Hepatic stellate cell (primary cell): Measurements from ENCODE around the gene MMAB.

Source experiments
- DNase-seq: peaks from one replicate; pipeline ENCODE4 v3.0.0; 2011; ENCODE audit warnings: low spot score

Gene MMAB

DNA sequence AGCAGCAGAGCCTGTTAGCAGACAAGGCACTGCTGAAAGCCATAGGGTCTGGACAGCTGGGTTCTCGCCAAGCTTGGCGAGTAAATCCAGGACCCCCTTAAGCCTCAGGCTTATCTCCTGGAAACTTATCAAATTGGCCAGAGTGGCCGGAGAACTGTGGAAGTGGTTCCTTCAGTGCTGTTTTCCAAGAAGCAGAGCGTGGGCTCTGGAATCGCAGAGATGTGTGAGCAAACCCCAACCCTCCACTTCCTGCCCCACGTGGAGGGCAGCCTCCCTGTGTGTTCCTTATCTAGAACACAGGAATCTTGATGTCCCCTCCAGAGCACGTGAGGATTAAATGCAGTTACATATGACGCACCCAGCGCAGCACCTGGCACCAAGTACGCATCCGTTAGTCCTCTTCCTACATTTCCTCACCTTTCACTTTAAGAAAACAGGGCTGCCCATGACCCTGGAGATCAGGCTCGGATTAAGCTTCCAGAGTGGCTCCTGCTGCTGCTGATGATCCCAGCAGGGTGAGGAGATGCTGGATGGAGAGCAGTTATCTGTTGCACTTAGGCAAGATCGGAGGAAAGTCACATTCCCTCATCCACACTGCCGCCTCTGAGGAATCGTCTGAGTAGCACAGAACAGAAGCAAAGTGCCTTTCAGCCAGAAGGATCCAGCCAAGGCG, 35.0 kb downstream of the MMAB start:
- DNase-seq = no peak

GRCh38 chr12:109537136-109537535, 36.2 kb downstream of the MMAB start:
- DNase-seq = no peak

- no peak for DNase-seq
These were observed 37.4 kb downstream of the MMAB start for GRCh38 chr12:109535863-109536250.

- no peak for DNase-seq
These were observed 38.0 kb downstream of the MMAB start for GRCh38 chr12:109535231-109535862.

- DNase-seq = no peak
These were observed 38.8 kb downstream of the MMAB start for GRCh38 chr12:109534456-109534855.

GRCh38 chr12:109533487-109533740, 39.9 kb downstream of the MMAB start:
- no peak for DNase-seq

DNA sequence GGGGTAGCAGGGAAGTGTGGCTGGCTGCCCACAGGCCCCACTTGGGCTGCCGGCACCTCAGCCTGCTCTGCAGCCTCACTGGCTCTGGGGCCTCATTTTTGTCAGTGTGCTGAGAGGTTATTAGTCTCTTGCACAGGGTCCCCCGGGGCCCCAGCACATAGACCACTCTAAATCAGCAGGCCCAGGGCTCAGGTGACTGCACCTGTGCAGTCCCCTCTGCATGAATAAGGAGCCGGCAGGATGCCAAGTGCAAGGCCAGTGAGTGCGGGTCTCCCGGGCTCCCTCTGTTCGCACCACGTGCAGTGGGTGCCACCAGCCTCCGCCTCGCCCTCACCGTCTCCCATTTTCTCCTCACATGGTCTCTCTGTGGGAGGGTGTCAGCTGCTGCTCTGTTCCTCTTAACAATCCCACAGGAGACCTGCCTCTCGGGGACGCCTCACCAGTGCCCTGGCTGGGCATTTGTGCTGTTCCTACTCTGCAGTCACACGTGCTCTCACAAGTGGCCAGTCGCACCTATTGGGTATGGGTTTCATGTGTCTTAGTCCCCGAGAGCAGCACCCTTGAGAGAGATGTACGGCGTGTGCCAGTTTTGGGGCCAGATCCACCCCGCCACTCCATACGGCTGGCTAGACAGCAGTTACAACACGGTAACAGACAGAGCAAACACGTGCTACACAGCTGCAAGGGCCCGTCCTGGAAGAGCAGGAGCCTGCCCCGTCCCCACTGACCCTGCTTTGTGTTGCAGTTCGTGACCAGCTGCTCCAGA, 40.4 kb downstream of the MMAB start:
- no peak for DNase-seq

GRCh38 chr12:109531411-109531810, 41.9 kb downstream of the MMAB start:
- DNase-seq = peak; percentile 32

DNA sequence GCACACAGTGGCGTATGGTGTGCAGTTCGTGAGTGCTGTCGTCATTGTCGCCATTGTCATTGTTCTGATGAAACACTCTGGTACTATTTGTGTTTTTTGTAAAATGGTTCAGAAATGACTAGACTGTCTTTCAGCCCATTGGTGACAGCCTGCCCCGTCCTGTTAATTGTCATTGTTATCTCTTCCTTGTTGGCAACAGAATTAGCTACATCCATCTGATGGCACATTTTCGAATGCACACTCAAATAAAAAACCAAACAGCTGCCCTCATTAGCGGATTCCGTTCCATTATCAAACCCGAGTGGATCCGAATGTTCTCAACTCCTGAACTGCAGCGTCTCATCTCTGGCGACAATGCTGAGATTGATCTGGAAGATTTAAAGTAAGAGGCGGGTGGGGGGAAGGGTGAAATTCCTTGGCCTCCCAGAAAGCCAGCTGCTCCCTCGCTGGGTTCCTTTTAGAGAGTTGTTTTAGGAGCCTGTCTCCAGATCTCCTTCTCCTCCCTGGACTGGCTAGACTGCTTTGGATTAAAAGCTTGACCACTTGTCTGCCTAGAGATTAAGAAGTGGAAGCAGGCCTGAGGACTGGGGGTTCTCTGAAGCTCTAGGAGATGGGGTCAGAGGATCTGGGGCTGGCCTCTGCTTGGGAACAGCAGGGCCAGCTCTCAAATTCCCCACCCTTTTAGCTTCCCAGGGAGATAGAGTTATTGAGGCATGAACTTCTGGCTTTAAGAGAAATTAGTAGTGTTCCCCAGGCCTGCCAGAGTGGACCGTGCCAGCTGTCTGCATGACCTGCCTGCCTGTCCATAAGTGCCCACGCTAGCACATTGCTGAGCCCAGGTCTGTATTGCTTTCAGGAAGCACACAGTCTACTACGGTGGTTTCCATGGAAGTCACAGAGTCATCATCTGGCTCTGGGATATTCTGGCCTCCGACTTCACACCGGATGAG, 43.3 kb downstream of the MMAB start:
- no peak for DNase-seq

- no peak for DNase-seq
These were observed 45.7 kb downstream of the MMAB start for GRCh38 chr12:109527489-109528123.

DNA sequence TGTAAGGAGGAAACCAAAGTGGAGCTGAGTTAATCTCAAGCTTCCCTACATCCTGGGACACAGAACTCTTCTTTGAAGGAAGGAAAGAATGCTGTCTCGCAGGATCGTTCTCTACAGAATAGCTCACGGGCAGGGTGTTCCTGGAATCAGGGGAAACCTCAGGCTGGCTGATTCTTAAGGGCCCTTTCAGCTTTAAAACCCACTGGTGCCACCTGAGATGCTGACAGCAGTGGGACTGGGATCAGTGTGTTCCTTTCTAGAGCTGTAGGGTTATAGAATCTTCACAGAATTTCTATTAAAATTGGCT, 48.1 kb downstream of the MMAB start:
- no peak for DNase-seq

GRCh38 chr12:109524466-109525278, 48.6 kb downstream of the MMAB start:
- DNase-seq = no peak

DNA sequence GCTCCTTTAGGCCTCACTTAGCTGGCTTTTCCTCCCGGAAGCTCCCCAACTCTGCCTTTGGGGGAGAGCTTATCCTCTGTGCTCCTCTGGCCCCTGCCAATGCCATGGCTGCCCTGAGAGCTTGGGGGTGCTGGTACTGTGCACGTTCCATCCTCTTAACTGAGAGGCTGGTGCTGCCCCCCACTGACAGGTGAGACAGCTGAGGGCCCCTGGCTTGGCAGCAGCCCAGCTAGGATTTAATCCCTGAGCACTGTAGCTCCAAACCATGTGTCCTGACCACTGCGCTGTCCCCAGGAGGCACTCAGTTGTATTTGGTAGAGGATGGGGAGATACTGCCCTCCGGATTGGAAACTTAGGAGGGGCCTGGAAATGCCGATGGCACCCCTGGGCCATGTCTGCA, 49.8 kb downstream of the MMAB start:
- DNase-seq = no peak

- DNase-seq = no peak
These were observed 50.2 kb downstream of the MMAB start for GRCh38 chr12:109523071-109523470.

DNA sequence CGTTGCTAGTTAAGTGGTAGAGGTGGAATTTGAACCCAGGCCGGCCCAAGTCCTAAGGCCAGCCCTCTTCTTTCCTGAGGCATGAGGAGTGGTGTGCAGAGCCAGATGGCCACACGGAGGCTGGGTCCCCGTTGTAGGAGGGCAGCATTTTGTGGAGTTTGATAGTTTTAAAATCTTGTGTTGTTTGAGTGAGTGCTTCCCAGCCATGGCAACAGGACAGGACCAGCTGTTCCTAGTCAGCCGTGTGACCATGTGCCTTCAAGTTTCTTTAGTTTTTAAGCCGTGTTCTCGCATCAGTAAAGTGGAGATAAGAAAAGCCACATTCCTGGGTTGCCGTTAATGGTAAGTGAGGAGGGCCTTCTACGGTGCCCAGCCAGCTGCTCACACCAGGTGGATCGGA, 51.5 kb downstream of the MMAB start:
- no peak for DNase-seq

GRCh38 chr12:109519787-109520186, 53.5 kb downstream of the MMAB start:
- DNase-seq = no peak

DNA sequence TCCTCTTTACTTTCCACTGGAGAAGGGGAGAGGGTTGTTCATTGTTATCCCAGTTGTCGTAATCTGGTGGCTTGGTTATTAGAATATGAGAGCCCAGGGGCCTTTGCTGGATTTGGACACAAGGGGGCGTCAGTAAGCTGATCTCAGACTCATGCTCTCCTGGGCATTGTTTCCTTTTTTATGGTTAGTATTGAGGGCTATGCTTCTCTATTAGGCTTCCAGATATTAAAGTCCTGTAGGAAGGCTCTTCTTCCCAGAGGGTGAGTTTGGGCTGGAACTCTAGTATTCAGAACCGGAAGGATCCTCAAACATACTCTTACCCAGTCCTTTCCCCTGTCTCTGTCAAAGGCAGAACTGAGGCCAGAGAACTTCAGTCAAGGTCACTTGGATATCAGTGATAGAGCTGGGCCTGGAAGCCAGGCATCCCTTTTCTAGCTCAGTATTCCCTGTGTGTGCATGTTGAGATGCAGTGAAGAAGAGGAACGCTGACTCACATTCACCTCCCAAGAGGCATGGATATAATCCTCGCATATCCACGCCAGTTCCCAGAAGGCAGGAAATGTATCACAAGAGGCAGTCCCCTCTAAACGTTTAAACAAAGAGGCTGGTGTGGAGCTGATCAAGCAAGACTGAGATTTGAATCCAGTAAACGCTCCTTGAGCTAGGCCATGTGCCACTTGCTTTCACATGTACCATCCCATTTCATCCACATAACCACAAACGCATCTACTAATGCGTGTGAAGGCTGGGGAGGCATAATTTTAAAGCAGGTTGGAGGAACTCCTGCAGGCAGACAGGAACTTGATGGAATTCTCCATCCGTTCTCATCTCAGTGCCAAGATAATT, 54.3 kb downstream of the MMAB start:
- DNase-seq = peak; percentile 75

DNA sequence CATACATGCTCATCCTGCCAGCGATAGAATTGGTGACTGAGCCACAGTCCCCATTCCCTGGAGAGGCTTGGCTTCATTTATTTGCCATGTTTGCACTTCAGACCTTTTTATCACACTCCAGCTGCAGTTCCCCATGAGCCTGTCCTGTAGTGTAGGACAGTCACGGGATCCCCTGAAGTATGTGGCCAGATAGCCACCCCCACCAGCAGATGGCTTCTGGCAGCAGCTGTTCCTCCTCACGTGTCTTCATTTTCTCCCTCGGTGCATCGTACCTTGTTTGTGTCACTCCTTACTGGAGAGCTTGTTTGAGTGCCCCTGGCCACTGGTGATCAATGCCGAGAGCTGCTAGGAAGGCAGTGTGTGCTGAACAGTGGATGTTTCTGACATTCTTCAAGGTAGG, 55.7 kb downstream of the MMAB start:
- DNase-seq = no peak

DNA sequence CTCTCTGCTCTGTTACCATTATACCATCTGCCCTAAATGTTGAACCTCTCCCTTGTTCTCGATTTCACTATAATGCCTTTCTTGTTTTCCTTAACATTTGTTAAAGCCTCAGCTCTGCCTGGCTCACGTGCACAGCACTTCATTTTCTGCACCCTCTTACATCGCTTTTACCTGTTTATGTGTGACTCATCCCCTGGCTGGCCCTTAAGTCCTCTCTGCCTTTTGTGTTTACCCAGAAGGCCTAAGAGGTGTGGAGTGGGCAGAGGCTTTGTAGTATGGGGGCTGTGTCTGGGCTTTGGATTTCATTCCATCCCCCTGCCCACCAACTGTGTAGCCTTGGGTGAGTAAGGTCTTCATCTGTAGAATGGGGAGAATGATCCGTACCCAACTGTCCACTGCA, 59.3 kb downstream of the MMAB start:
- DNase-seq = no peak

DNA sequence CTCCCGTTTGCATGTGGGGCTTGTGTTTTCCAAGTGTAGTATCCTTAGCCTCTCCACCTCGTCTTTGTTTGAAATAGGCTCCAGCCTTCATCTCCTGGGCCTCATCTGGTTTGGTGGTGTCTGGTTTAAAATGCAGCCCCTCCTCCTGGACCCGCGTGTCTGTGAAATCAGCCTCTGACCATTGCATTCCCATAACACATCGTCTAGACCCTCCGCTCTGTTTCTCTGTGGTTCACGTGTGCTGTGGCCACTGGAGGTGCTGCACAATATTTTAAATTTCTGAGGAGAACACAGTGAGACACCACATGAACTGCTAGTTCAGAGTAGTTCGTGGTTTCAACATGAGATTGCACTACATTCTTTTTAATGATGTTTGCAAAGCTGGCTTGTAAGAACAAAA, 60.3 kb downstream of the MMAB start:
- DNase-seq = no peak
